GM18870 (cell line): ENCODE data around the gene SETBP1.

ENCODE experiments used
- ATAC-seq: cut with Tn5 transposase; IDR thresholded peaks from one replicate; pipeline ENCODE4 v1.9.1; 2021; ENCODE audit warnings: moderate library complexity; ENCODE audit not compliant: unreplicated experiment

The SETBP1 gene

DNA sequence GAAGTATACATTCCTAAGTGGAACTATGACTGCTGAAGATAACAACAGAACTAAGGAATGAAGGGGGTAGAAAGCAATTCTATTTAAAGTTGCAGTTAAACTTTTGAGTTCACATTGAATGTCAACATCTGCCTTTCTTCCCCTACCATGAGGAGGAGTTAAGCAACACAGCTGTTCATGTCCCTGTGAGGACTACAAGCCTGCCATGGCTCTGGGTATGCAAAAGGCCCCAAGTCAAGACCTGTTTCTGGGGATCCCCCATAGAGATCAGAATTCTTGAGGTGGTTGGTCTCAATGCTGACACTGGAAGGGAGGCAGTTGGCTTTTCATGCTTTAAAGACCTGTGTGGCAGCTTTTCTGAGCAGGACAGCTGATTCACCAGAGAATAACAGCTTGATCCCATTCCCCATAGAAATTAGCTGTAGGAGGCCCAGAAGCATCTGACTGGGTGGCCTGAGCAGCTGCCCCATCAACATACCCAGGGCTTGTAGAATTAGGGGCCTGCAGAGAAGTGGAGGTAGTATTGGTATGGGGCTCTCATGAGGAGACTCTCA is 131.0 kb downstream of the SETBP1 start:
- no peak for ATAC-seq

- ATAC-seq, result no peak
Measured at GRCh38 chr18:44812426-44812825, 131.7 kb downstream of the SETBP1 start.

DNA sequence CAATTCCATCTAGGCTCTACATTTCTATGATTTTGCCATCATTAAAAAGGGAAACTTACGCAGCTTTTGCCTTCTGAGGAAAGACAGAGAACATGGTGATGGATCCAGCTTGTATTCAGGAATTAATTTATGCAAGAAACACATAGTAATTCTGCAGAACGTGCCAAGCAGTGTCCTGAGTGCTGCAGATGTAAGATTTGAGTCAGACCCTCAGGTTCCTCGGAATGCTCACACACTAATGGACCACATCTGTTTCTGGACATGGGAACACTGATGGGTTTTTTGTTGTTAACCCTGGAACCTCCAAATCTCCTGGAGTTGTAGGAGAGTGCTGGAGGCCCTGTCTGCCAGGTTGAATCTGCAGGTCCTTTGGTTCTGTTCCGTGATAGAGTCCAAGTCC is 132.9 kb downstream of the SETBP1 start:
- ATAC-seq, result no peak

GRCh38 chr18:44815108-44815507 is 134.4 kb downstream of the SETBP1 start:
- ATAC-seq, result no peak

- ATAC-seq, result no peak
Measured at GRCh38 chr18:44816050-44816449, 135.4 kb downstream of the SETBP1 start.

- no peak for ATAC-seq
Measured at GRCh38 chr18:44816477-44816876, 135.8 kb downstream of the SETBP1 start.

- no peak for ATAC-seq
Measured at GRCh38 chr18:44817831-44818473, 137.3 kb downstream of the SETBP1 start.

DNA sequence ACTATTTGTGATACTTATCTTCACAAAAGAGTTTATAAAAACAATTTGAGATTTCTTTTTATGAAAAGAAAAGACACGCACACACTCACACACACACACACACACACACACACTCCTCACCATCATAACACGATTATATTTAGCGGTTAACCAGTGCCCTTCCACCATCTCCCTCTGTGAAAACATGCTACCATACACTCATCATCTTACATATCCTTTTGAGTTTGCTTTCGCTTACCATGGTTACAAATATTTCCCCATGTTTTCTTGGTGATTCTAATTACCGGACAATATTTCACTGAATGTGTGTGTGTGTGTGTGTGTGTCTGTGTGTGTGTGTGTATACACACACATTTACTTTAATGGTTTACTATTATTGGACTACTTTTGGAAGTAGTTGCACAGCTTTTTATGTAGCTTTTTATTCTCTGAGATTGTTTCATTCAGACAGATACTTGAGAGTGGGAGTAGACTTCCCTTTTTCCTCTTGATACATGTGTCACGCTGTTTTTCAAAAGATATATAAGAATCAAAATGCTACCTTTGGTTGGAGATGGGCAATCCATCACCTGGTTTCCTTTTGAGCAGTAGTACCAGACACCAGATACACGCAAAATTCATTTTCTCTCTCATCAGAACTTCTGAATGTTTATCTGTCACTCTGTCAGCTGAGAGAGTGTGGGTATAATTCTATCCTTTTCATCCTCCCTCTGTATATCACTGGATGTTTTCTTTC is 138.1 kb downstream of the SETBP1 start:
- ATAC-seq, result no peak

- ATAC-seq, result no peak
Measured at GRCh38 chr18:44819944-44820510, 139.3 kb downstream of the SETBP1 start.

GRCh38 chr18:44821924-44822323 is 141.2 kb downstream of the SETBP1 start:
- ATAC-seq, result no peak

DNA sequence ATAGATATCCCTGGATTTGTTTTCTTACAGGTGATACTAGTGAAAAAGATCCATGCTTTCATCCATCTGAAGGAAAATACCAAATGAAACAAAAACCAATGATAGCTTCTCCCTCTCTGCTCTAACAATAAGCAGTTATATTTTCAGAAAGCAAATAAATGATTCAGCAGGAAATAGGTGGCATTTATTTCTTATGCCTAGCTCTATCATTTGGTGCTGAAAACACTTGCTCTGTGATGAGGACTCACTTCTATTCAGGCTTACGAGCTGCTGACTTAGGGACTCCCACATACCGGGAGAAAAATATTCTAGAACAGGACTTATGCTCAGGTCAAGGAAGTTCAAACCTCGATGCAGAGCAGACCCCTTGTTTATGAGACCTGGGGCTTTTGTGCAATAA is 142.6 kb downstream of the SETBP1 start:
- ATAC-seq, result no peak

DNA sequence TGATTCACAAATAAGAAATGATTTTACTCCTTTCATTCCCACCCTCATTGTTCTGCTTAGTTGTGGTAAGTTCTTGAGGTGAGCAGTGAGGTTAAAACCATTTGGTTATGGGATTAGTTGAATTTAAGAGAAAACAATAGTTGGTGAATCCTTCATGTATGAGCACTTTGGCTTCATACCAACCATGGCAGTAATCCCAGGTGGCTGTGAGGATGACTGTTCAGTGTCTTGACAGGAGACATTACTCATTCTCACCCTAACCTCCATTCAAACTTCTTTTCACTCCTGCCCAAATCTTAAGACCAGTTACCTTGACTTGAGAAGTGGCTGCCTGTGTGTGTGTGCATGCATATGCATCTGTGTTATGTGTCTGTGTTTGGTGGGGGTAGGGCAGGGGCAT is 143.1 kb downstream of the SETBP1 start:
- ATAC-seq, result peak; percentile 34

GRCh38 chr18:44824884-44825283 is 144.2 kb downstream of the SETBP1 start:
- no peak for ATAC-seq

DNA sequence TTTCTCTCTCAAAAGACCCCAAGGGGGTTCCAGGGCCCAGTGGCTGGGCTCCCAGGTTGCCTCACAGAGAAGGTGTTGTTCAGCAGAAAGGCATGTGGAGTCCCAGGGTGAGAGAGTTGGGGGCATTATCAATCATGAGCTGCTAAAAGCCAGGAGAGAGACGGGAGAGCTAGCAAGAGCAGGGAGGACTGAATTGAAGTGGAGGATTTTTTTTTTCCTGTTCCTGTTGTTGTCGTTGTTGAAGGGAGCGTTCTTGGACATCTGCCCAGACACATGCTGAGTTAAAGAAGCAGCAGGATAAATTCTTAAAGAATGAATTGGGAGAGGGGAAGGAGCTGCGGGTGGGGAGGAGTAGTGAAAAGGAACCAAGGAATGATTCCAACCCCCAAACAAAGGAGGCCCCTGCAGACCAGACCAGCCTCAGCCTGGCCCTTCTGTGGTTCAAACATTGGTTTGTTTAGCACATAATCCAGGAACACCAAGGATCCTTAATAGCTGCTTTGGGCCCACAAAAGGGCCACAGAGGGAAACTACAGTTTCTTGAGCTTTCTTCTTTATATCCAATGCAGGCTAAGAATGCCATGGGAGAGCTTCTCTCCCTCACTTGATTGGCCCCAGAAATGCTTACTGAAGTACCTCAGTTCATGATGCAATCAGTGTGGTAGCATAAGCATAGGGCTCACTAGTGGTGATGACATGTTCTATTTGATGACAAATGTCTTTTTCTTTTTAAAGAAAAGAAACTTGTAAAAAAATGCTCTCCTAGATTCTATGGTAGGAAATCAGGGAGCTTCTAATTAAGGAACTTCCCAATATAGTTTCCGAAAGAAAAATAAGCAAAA is 146.0 kb downstream of the SETBP1 start:
- ATAC-seq, result no peak

GRCh38 chr18:44828080-44828479 is 147.4 kb downstream of the SETBP1 start:
- no peak for ATAC-seq

- ATAC-seq, result no peak
Measured at GRCh38 chr18:44830581-44830980, 149.9 kb downstream of the SETBP1 start.

DNA sequence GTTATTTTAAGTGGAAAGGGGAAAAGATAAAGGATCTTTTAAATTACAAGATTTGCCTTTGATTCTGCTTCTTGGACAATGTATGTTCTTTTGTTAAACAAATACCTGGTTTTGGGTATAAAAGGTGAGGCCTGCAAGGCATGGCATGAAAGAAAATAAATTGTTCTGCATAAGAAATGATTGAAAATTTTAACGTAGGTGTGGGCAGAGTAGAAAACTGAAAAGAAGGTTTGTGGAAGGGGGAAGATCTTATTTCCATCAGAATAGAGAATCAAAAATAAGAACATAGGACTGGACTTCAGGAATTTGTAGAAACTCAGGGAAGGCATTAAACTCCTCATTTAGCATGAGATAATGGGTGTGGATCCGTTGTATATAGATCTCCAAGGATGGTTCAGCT is 153.1 kb downstream of the SETBP1 start:
- ATAC-seq, result no peak

DNA sequence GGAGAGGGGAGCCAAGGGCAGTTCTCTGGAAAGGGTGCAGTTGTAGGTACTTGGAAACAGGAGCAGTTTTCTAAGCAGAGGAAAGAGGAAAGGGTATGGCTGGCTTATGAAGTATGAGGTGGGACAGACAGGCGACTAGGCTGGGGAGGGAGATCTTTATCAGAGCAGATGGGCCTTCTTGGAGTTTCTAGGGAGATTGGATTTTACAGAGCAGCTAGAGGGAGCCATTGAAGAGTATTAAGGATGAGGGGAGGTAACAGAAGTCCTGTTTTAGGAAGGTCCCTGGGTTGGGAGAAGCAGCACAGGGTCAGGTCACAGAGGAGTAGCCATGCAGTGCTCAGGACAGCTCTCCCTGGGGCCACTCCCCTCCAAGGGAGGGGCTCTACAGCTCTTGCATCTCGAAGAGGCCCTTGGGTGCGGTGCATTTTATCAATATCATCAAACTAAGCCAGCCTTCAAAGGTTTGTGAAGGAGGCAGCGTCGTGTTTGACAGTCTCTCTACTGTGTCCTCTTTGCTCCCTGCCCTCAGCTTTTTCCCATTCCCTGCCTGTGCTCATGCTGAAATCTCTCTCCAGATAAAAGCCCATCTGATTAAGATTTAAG is 154.3 kb downstream of the SETBP1 start:
- ATAC-seq, result no peak

DNA sequence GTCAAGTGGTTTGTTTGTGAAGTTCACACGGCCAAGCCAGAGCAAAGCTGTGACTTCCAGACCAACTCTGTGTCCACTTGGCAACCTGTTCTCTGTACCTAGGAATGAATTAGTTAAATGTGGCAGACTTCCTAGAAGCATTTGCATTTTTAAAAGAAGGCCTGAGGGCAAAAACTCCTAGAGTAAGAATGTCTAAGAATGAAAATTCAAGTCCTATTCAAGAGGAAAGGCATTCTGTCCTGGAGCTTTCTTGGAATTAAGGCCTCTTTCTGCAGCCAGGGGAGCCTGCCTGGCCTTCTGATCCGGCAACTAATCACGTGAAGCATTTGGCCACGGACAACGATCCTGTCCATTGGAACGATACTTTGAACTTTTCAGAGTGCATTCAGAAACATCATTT is 155.0 kb downstream of the SETBP1 start:
- ATAC-seq, result no peak

GRCh38 chr18:44836263-44836662 is 155.6 kb downstream of the SETBP1 start:
- no peak for ATAC-seq
